K562 (cell line): ENCODE measurements around the gene CLC. TPM values are rescaled to one million over a fixed set of nuclear protein-coding genes. Genes with fewer than 3 reads are reported as not detected.

Source experiments
- ATAC-seq: fragments of 200-7000 bp; cut with Tn5 transposase; 3 replicates; pipeline ENCODE4 v1.9.1; 2020; ENCODE audit warnings: moderate library complexity
- Bru-seq: library from RNA; stranded (reverse); fragments of 400-500 nt; gene quantifications from one replicate; lab custom pipeline; 2021; lab: Mats Ljungman, UMichigan
- BruChase-seq, 2 experiments: library from RNA; stranded (reverse); fragments of 400-500 nt; gene quantifications; one replicate each; lab custom pipeline; 2021; lab: Mats Ljungman, UMichigan
- BruUV-seq: library from RNA; stranded (reverse); fragments of 400-500 nt; replicated peaks from 2 replicates; lab custom pipeline; 2021; lab: Mats Ljungman, UMichigan
- CTCF ChIA-PET: fragments of 300-600 bp; formaldehyde crosslinking; extraction: SDS; loops from one replicate; lab custom pipeline; 2021; ENCODE audit warnings: low intra/inter-chr PET ratio; lab: Yijun Ruan, JAX
- POLR2A ChIA-PET: fragments of 300-600, 350-650 bp; sonication (Branson Sonifier 250); formaldehyde crosslinking; extraction: SDS; loops from one replicate; lab custom pipeline; 2021; ENCODE audit warnings: antibody characterized with exemption, inconsistent platforms; lab: Yijun Ruan, JAX
- DNase-seq, 4 experiments: peaks; one replicate each; pipeline versions ENCODE4 v3.0.0 to v3.0.0-alpha.2; 2011 to 2018; ENCODE audit warnings: low spot score in 3 of 4, mixed read lengths in 3 of 4; ENCODE audit errors: extremely low read depth in 1 of 4
- FAIRE-seq: peaks from 2 replicates; lab custom pipeline; 2011; peaks lifted over from hg19 to GRCh38; lab: Jason Lieb, UNC
- H2AFZ ChIP-seq: 2 replicates; pipeline ENCODE4 v1.6.0; 2011; ENCODE audit warnings: low read depth, low read length, control low read depth, inconsistent platforms
- H3K27ac ChIP-seq: fragments of 200-600 bp; 3 replicates; pipeline ENCODE4 v1.8.0; 2011; ENCODE audit warnings: low read depth, mild to moderate bottlenecking, control low read depth, inconsistent platforms, low read length, moderate library complexity, mixed read lengths; ENCODE audit errors: extremely low read depth
- H3K27me3 ChIP-seq, 2 experiments: fragments of 300-600 bp in 1 of 2; 2 replicates in 1 of 2; 3 replicates in 1 of 2; pipeline versions ENCODE4 v1.6.0 to v1.8.0; 2011; ENCODE audit warnings: inconsistent platforms in 2 of 2, low read length in 2 of 2, mild to moderate bottlenecking in 1 of 2, mixed read lengths in 1 of 2, moderate library complexity in 1 of 2; ENCODE audit not compliant: control insufficient read depth in 2 of 2, insufficient read depth in 2 of 2
- H3K36me3 ChIP-seq: fragments of 300-600 bp; 3 replicates; pipeline ENCODE4 v1.8.0; 2011; ENCODE audit warnings: mild to moderate bottlenecking, low read length, inconsistent platforms; ENCODE audit not compliant: control insufficient read depth, insufficient read depth
- H3K4me1 ChIP-seq, 2 experiments: fragments of 200-600 bp in 1 of 2; replicated peaks in 1 of 2; 2 replicates in 1 of 2; 3 replicates in 1 of 2; pipeline versions ENCODE4 v1.5.1 to v1.8.0; 2011; ENCODE audit warnings: inconsistent platforms in 2 of 2, low read length in 2 of 2, mild to moderate bottlenecking in 1 of 2, mixed read lengths in 1 of 2, moderate library complexity in 1 of 2; ENCODE audit not compliant: control insufficient read depth in 2 of 2, insufficient read depth in 2 of 2
- H3K4me2 ChIP-seq: 2 replicates; pipeline ENCODE4 v1.6.1; 2011; ENCODE audit warnings: low read length, control low read depth, inconsistent platforms, mixed read lengths; ENCODE audit not compliant: insufficient read depth
- H3K4me3 ChIP-seq: fragments of 200-600 bp; sonication (generic), shearing (Covaris generic); 2 replicates; pipeline ENCODE4 v1.5.1; 2016; ENCODE audit warnings: control low read depth, inconsistent platforms
- H3K79me2 ChIP-seq: fragments of 200-600 bp; 3 replicates; pipeline ENCODE4 v1.8.0; 2011; ENCODE audit warnings: low read length, inconsistent platforms; ENCODE audit not compliant: control insufficient read depth, insufficient read depth
- H3K9ac ChIP-seq, 2 experiments: 2 replicates each; pipeline versions ENCODE4 v1.6.0 to v1.6.1; 2011; ENCODE audit warnings: low read depth in 2 of 2, low read length in 2 of 2, control low read depth in 1 of 2, inconsistent platforms in 1 of 2, mild to moderate bottlenecking in 1 of 2, mixed read lengths in 1 of 2; ENCODE audit not compliant: insufficient read depth in 1 of 2
- H3K9me1 ChIP-seq: one replicate; pipeline ENCODE4 v1.6.0; 2011; ENCODE audit warnings: inconsistent platforms, mild to moderate bottlenecking, low read length, moderate library complexity; ENCODE audit not compliant: control insufficient read depth, insufficient read depth
- H3K9me3 ChIP-seq: replicated peaks from 2 replicates; pipeline ENCODE4 v1.5.1; 2011; ENCODE audit warnings: low read depth, low read length, inconsistent platforms; ENCODE audit not compliant: control insufficient read depth, insufficient read depth
- H4K20me1 ChIP-seq: replicated peaks from 2 replicates; pipeline ENCODE4 v1.6.1; 2011; ENCODE audit warnings: low read length, inconsistent platforms, mixed read lengths; ENCODE audit not compliant: control insufficient read depth, insufficient read depth
- ATF1 ChIP-seq, 2 experiments: fragments of 450-650 bp in 1 of 2; IDR thresholded peaks; 2 replicates each; pipeline ENCODE4 v1.6.1; 2016; ENCODE audit warnings: missing compliant biosample characterization in 1 of 2, missing genetic modification characterization in 1 of 2
- CHD2 ChIP-seq: IDR thresholded peaks from 2 replicates; pipeline ENCODE4 v1.6.1; 2011; ENCODE audit warnings: low read depth, low read length
- CSDE1 ChIP-seq, 2 experiments: fragments of 450-650 bp; IDR thresholded peaks; 2 replicates each; pipeline ENCODE4 v1.6.1; 2016; ENCODE audit warnings: mild to moderate bottlenecking in 1 of 2
- GTF2A2 ChIP-seq: IDR thresholded peaks from 2 replicates; pipeline ENCODE4 v1.6.1; 2016; ENCODE audit warnings: mild to moderate bottlenecking, missing genetic modification characterization, missing compliant biosample characterization
- HSF4 ChIP-seq: fragments of 250-450 bp; sonication (Bioruptor Pico); IDR thresholded peaks from 2 replicates; pipeline ENCODE4 v2.1.2; 2022; ENCODE audit warnings: mild to moderate bottlenecking, moderate library complexity, borderline replicate concordance
- SNRNP70 ChIP-seq: fragments of 200-400 bp; formaldehyde crosslinking; optimal IDR thresholded peaks from 2 replicates; pipeline ENCODE3; 2017; ENCODE audit warnings: low read depth, low read length
- YY1 ChIP-seq, 3 experiments: IDR thresholded peaks; 2 replicates each; pipeline ENCODE4 v1.6.1; 2011; ENCODE audit warnings: low read length in 2 of 3, mild to moderate bottlenecking in 2 of 3, moderate library complexity in 2 of 3, borderline replicate concordance in 1 of 3, control low read depth in 1 of 3, low read depth in 1 of 3; ENCODE audit not compliant: insufficient read depth in 3 of 3, insufficient replicate concordance in 2 of 3, control insufficient read depth in 1 of 3, insufficient read length in 1 of 3; ENCODE audit errors: extremely low read depth in 1 of 3
- ZBED1 ChIP-seq: IDR thresholded peaks from 2 replicates; pipeline ENCODE4 v1.6.1; 2014
- ZNF311 ChIP-seq: fragments of 250-450 bp; sonication (Bioruptor Pico); IDR thresholded peaks from 2 replicates; pipeline ENCODE4 v1.4.0; 2020; ENCODE audit warnings: mild to moderate bottlenecking, moderate library complexity
- WGBS: fragments of 100-300 bp; shearing (Covaris generic); methylation state at CpG from one replicate; pipeline ENCODE4 v1.1.6; 2016; ENCODE audit warnings: low coverage, mixed read lengths; ENCODE audit not compliant: insufficient coverage; ENCODE audit errors: missing lambda C conversion rate; 5-methylcytosine and 5-hydroxymethylcytosine counted together
- in situ Hi-C: fragments of 300-500 bp; cut with MboI; formaldehyde crosslinking; loops from 4 replicates; pipeline ENCODE4 v1.15.0; 2018; ENCODE audit warnings: inconsistent platforms, mixed read lengths
- intact Hi-C: fragments of 100-400 bp; cut with micrococcal nuclease; formaldehyde crosslinking; loops from 2 replicates; pipeline ENCODE4 v1.14.2; 2022
- long read RNA-seq, 3 experiments: library from polyadenylated mRNA in 2 of 3; library from RNA in 1 of 3; unstranded in 2 of 3; stranded (forward) in 1 of 3; transcript quantifications; one replicate each; pipeline ENCODE4 v2.0.0, GENCODE V29; 2019 to 2022
- polyA minus RNA-seq, 3 experiments: library from RNA; depleted of rRNA, polyadenylated mRNA; stranded (reverse); fragments of >200 nt; gene quantifications; 2 replicates each; pipeline ENCODE4 v1.2.3, GENCODE V29; 2011
- polyA plus RNA-seq, 8 experiments: library from polyadenylated mRNA; depleted of rRNA in 4 of 8; stranded (reverse) in 5 of 8; unstranded in 3 of 8; fragments of >200 nt; fragmentation: Nextera tagmentation in 2 of 8; fragmentation: Illumina TruSeq in 1 of 8; extraction: Ambion mirVana in 2 of 8; extraction: Trizol in 1 of 8; gene quantifications; 2 replicates each; pipeline versions ENCODE4 v1.2.1 to v1.2.3, GENCODE V29; 2011 to 2014; ENCODE audit warnings: inconsistent platforms in 1 of 8, missing spikeins in 1 of 8
- total RNA-seq, 7 experiments: library from RNA; depleted of rRNA in 6 of 7; stranded (reverse); fragments of >200 nt in 6 of 7; fragmentation: Illumina TruSeq in 2 of 7; extraction: Trizol in 2 of 7; gene quantifications; 2 replicates each; pipeline versions ENCODE4 v1.2.1 to v1.2.3, GENCODE V29; 2011 to 2021; ENCODE audit warnings: low replicate concordance in 1 of 7
- TF ChIP-seq, protein P1 (sequence below): fragments of 250-450 bp; sonication (Bioruptor Pico); IDR thresholded peaks from 2 replicates; pipeline ENCODE4 v1.5.0; 2022; ENCODE audit warnings: mild to moderate bottlenecking
- TF ChIP-seq, protein P2 (sequence below): fragments of 250-450 bp; sonication (Bioruptor Pico); IDR thresholded peaks from 2 replicates; pipeline ENCODE4 v1.8.0; 2022; ENCODE audit warnings: moderate library complexity, mild to moderate bottlenecking, inconsistent platforms
- TF ChIP-seq, protein P3 (sequence below): fragments of 150-350 bp; conservative IDR thresholded peaks from 2 replicates; pipeline ENCODE4 v1.6.1; 2014; ENCODE audit warnings: low read length

The CLC gene
- not detected in 2 replicates for total RNA-seq (2011; cell fraction: chromatin; rRNA removed; ENCODE audit: low replicate concordance)
- total RNA-seq (2011; cell fraction: nucleolus; rRNA removed), result not detected in 2 replicates
- not detected in 2 replicates for total RNA-seq (2011; cell fraction: nucleoplasm; rRNA removed)
- total RNA-seq (2014; rRNA removed) (0.86 TPM in 1 of 2 replicates, not detected in the other), total RNA-seq (2014; rRNA removed; fragmentation: Illumina TruSeq; extraction: Trizol) (0.44 TPM in 1 of 2 replicates, not detected in the other), total RNA-seq (2015; rRNA removed; fragmentation: Illumina TruSeq; extraction: Trizol) (0.51 TPM in 1 of 2 replicates, not detected in the other), total RNA-seq (2021) (0.83 TPM in 1 of 2 replicates, not detected in the other), polyA plus RNA-seq (2011; rRNA removed) (1.3 TPM in 1 of 2 replicates, not detected in the other), polyA plus RNA-seq (2014; fragmentation: Illumina TruSeq; extraction: Trizol) (0.44 TPM in 1 of 2 replicates, not detected in the other), polyA plus RNA-seq (2014; fragmentation: Nextera tagmentation; extraction: Ambion mirVana) (under 1 TPM; 0.62 to 0.72 TPM), polyA plus RNA-seq (2014; rRNA removed) (0.22 and 1.1 TPM in 2 replicates), polyA minus RNA-seq (2011; rRNA and poly(A)+ RNA removed) (not detected in 2 replicates), Bru-seq, nascent RNA (percentile 17 among the genes with signal in this experiment), BruChase-seq, experiment 1, labeled RNA remaining after a 2-hour chase (percentile 23 among the genes with signal in this experiment), BruChase-seq, experiment 2, labeled RNA remaining after a 6-hour chase (percentile 11 among the genes with signal in this experiment)
- polyA plus RNA-seq (2011; cell fraction: cytosol; rRNA removed), result 0.13 and 1.4 TPM in 2 replicates
- 0.42 TPM in 1 of 2 replicates, not detected in the other for polyA plus RNA-seq (2011; cell fraction: nucleus; rRNA removed)
- 0.18 TPM in 2 replicates for polyA plus RNA-seq (2012)
- not detected in 2 replicates for polyA minus RNA-seq (2011; cell fraction: cytosol; rRNA and poly(A)+ RNA removed)
- not detected in 2 replicates for polyA minus RNA-seq (2011; cell fraction: nucleus; rRNA and poly(A)+ RNA removed)
- long read RNA-seq, experiment 1, result 0 reads
- long read RNA-seq, experiment 2, partial matches to known transcripts, result 1 of 1 reads
- long read RNA-seq, experiment 2, other reads (novel, unspliced or antisense), result 0 of 1 reads
- long read RNA-seq, experiment 3, result 0 reads

DNA sequence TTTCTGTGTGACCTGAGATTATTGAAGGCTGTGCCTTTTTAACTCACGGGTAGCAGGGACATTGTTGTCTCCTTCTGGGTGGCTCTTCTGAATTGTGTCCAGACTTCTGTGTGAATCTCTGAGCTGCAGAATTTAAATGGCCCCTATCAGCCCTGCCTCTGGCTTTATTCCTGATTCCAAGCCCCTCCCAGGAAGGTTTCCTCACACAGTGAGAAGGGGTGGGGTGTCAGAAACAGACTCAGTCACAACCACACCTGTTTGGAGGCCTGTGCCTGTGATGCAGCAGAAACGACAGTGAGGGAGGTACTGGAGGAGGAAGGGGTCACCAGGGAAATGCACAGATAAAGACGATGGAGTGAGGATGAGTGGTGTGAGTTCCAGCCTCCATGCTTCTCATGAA lies at the start of gene CLC:
CLC (minus strand) TSS at position 139 of the 400 bp plus-strand sequence; CDS start at position 62, 77 bp downstream.
- Histone ChIP-seq H3K36me3 (no peaks in the 10 kb centered on the region), H3K9me3 (no peaks in the 10 kb centered on the region), H3K27ac (no peak within 1 kb of the TSS), H2AFZ (no peak within 1 kb of the TSS), H3K79me2 (no peaks in the 10 kb centered on the region), H4K20me1 (no peaks in the 10 kb centered on the region), H3K9ac (no peak within 1 kb of the TSS), H3K27me3 (peaks cover 0 to 5% of the 10 kb centered on the region in 2 experiments; a peak in 1 of 5 replicates), H3K4me2 (no peak within 1 kb of the TSS), H3K4me3 (no peak within 1 kb of the TSS), H3K9me1 (no peaks in the 10 kb centered on the region), H3K4me1 (no peaks in the 10 kb centered on the region)
- ChIA-PET CTCF (no interaction called here), POLR2A (no interaction called here)
- intact Hi-C loops (no loop called here), in situ Hi-C loops (no loop called here)
- WGBS, result 0% methylated on average over 3 of the region's 3 CpGs
- FAIRE-seq (no peak), ATAC-seq (no peak), DNase-seq (no peak)
- TF ChIP-seq CHD2 (no peak), SNRNP70 (no peak), ZBED1 (no peak), ATF1 (CRISPR knock-in tag; IDR thresholded peaks at IDR 0.05) (no peak), ATF1 (tag; IDR thresholded peaks at IDR 0.05) (no peak), HSF4 (CRISPR knock-in tag) (no peak), YY1 (IDR thresholded peaks at IDR 0.05; ENCODE audit: borderline replicate concordance in 1 of 3, control insufficient read depth in 1 of 3, extremely low read depth in 1 of 3, insufficient read depth in 3 of 3, insufficient read length in 1 of 3, insufficient replicate concordance in 2 of 3, low read depth in 1 of 3, low read length in 2 of 3) (no peak), CSDE1 (IDR thresholded peaks at IDR 0.05) (no peak), GTF2A2 (tag) (no peak), ZNF311 (CRISPR knock-in tag) (no peak)
- TF ChIP-seq, protein P1, sequence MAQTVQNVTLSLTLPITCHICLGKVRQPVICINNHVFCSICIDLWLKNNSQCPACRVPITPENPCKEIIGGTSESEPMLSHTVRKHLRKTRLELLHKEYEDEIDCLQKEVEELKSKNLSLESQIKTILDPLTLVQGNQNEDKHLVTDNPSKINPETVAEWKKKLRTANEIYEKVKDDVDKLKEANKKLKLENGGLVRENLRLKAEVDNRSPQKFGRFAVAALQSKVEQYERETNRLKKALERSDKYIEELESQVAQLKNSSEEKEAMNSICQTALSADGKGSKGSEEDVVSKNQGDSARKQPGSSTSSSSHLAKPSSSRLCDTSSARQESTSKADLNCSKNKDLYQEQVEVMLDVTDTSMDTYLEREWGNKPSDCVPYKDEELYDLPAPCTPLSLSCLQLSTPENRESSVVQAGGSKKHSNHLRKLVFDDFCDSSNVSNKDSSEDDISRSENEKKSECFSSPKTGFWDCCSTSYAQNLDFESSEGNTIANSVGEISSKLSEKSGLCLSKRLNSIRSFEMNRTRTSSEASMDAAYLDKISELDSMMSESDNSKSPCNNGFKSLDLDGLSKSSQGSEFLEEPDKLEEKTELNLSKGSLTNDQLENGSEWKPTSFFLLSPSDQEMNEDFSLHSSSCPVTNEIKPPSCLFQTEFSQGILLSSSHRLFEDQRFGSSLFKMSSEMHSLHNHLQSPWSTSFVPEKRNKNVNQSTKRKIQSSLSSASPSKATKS (CRISPR knock-in tag), result no peak
- TF ChIP-seq, protein P2, sequence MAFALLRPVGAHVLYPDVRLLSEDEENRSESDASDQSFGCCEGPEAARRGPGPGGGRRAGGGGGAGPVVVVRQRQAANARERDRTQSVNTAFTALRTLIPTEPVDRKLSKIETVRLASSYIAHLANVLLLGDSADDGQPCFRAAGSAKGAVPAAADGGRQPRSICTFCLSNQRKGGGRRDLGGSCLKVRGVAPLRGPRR (CRISPR knock-in tag), result no peak
- TF ChIP-seq, protein P3, sequence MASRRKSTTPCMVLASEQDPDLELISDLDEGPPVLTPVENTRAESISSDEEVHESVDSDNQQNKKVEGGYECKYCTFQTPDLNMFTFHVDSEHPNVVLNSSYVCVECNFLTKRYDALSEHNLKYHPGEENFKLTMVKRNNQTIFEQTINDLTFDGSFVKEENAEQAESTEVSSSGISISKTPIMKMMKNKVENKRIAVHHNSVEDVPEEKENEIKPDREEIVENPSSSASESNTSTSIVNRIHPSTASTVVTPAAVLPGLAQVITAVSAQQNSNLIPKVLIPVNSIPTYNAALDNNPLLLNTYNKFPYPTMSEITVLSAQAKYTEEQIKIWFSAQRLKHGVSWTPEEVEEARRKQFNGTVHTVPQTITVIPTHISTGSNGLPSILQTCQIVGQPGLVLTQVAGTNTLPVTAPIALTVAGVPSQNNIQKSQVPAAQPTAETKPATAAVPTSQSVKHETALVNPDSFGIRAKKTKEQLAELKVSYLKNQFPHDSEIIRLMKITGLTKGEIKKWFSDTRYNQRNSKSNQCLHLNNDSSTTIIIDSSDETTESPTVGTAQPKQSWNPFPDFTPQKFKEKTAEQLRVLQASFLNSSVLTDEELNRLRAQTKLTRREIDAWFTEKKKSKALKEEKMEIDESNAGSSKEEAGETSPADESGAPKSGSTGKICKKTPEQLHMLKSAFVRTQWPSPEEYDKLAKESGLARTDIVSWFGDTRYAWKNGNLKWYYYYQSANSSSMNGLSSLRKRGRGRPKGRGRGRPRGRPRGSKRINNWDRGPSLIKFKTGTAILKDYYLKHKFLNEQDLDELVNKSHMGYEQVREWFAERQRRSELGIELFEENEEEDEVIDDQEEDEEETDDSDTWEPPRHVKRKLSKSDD, result no peak
- BruUV-seq, result no TSS peak
